Measurements from ENCODE around the gene ZNF782. TPM values are rescaled to one million over a fixed set of nuclear protein-coding genes. Genes with fewer than 3 reads are reported as not detected.
"Not testable (repeated sequence)": the region's sequence is repeated elsewhere in the genome, so short reads cannot be mapped to it uniquely, and the experiment has no call there.

The ZNF782 gene
- polyA plus RNA-seq, 1 donor: 7.2 TPM

DNA sequence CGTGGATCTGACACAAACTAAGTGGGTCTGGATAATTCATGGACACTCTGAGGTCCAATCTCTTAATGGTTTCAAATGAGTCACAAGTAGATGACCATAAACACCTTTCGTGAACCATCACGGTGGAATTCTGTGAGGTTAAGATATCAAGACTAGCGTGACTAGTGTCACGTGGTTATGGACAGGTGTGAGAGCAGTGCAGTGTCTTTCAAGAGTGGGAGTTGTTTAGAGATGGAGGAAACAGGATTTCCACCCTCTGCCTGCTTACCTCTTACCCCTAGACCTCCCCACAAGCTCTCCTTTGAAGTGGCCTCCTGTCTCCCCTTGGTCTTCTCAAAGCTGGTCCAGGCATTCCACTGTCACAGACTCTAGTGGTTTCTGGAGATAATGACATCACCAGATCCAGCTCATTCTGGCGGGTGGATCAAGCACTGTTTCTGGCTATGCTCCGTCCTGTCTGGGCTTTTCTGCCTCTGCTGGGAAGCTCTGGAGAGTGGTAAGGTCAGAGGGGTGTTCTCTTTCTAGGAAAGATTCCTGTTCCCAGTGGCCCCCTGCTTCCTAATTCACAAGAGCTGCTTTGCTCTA is 20.0 kb upstream of the ZNF782 start:
- H3K36me3 ChIP-seq (ENCODE audit: control insufficient read depth, insufficient read depth, low read length): no peaks in the 10 kb centered on the region
- 100% methylated on average over 2 of the region's 7 CpGs for WGBS (ENCODE audit: insufficient coverage, low lambda C conversion rate)
- H3K4me1 ChIP-seq (ENCODE audit: control insufficient read depth, insufficient read depth, low read length): peaks cover 14% of the 10 kb centered on the region
- H3K27me3 ChIP-seq (ENCODE audit: control insufficient read depth, insufficient read depth, low read length): peaks cover 26% of the 10 kb centered on the region
- no peak for DNase-seq
- H3K9me3 ChIP-seq (ENCODE audit: control insufficient read depth, low read depth, low read length): peaks cover 5% of the 10 kb centered on the region
- H3K4me3 ChIP-seq (ENCODE audit: low read length): no peak overlapping the region
- H3K27ac ChIP-seq (ENCODE audit: low read length): no peak overlapping the region

- Histone ChIP-seq H3K27ac (ENCODE audit: low read length) (no peak overlapping the region), H3K4me3 (ENCODE audit: low read length) (no peak overlapping the region), H3K4me1 (ENCODE audit: control insufficient read depth, insufficient read depth, low read length) (peaks cover 19% of the 10 kb centered on the region), H3K36me3 (ENCODE audit: control insufficient read depth, insufficient read depth, low read length) (no peaks in the 10 kb centered on the region), H3K9me3 (ENCODE audit: control insufficient read depth, low read depth, low read length) (no peaks in the 10 kb centered on the region), H3K27me3 (ENCODE audit: control insufficient read depth, insufficient read depth, low read length) (peaks cover under 1% of the 10 kb centered on the region)
- 80% methylated on average over 1 of the region's 1 CpG for WGBS (ENCODE audit: insufficient coverage, low lambda C conversion rate)
- no peak for DNase-seq
Measured at GRCh38 chr9:96871176-96871575, 16.9 kb upstream of the ZNF782 start.

DNA sequence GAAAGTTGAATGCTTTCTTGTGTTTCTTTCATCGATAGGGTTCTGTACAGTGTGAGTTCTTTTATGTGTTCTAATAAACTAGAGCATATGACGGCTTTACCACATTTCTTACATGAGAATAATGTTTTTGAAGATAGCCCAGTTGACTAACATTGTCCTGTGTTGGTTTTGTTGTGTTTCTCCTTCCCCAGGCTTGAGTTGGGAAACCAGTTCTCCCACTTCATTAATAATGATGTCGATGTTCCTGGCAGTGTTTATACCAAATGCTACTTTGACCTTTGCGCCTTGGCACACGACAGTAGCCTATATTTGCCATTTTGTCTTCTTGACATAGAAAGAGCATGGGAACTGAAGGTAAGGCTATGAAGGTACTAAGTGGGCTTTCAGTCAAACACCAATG is 14.4 kb upstream of the ZNF782 start:
- peaks cover 4% of the 10 kb centered on the region for H3K9me3 ChIP-seq (ENCODE audit: control insufficient read depth, low read depth, low read length)
- WGBS (ENCODE audit: insufficient coverage, low lambda C conversion rate): 78% methylated on average over 3 of the region's 5 CpGs
- no peak overlapping the region for H3K27ac ChIP-seq (ENCODE audit: low read length)

GRCh38 chr9:96867079-96867804 is 12.9 kb upstream of the ZNF782 start:
- Histone ChIP-seq H3K36me3 (ENCODE audit: control insufficient read depth, insufficient read depth, low read length) (no peaks in the 10 kb centered on the region), H3K4me1 (ENCODE audit: control insufficient read depth, insufficient read depth, low read length) (peaks cover 12% of the 10 kb centered on the region), H3K4me3 (ENCODE audit: low read length) (no peak overlapping the region), H3K27me3 (ENCODE audit: control insufficient read depth, insufficient read depth, low read length) (no peaks in the 10 kb centered on the region), H3K9me3 (ENCODE audit: control insufficient read depth, low read depth, low read length) (peaks cover 4% of the 10 kb centered on the region), H3K27ac (ENCODE audit: low read length) (peak overlapping the region; percentile 60)
- no CpG with 5 or more reads among the region's 7 CpGs for WGBS (ENCODE audit: insufficient coverage, low lambda C conversion rate)
- peak; percentile 44 to 79 for DNase-seq

More for the DNA sequence above, 14.4 kb upstream of the ZNF782 start:
- peaks cover 12% of the 10 kb centered on the region for H3K4me1 ChIP-seq (ENCODE audit: control insufficient read depth, insufficient read depth, low read length)
- H3K27me3 ChIP-seq (ENCODE audit: control insufficient read depth, insufficient read depth, low read length): no peaks in the 10 kb centered on the region
- no peaks in the 10 kb centered on the region for H3K36me3 ChIP-seq (ENCODE audit: control insufficient read depth, insufficient read depth, low read length)
- peak in 1 of 2 donors; percentile 64 for DNase-seq
- H3K4me3 ChIP-seq (ENCODE audit: low read length): no peak overlapping the region

GRCh38 chr9:96865240-96865639 is 10.9 kb upstream of the ZNF782 start:
- not testable (repeated sequence) for H3K9me3 ChIP-seq (ENCODE audit: control insufficient read depth, low read depth, low read length); DNase-seq
- WGBS (ENCODE audit: insufficient coverage, low lambda C conversion rate): 100% methylated on average over 1 of the region's 2 CpGs

GRCh38 chr9:96859461-96860198 is 5.3 kb upstream of the ZNF782 start:
- WGBS (ENCODE audit: insufficient coverage, low lambda C conversion rate): no CpG with 5 or more reads among the region's 8 CpGs
- no peak for DNase-seq
- no peaks in the 10 kb centered on the region for H3K36me3 ChIP-seq (ENCODE audit: control insufficient read depth, insufficient read depth, low read length)
- H3K4me3 ChIP-seq (ENCODE audit: low read length): no peak overlapping the region
- peaks cover 28% of the 10 kb centered on the region for H3K4me1 ChIP-seq (ENCODE audit: control insufficient read depth, insufficient read depth, low read length)
- no peak overlapping the region for H3K27ac ChIP-seq (ENCODE audit: low read length)
- H3K27me3 ChIP-seq (ENCODE audit: control insufficient read depth, insufficient read depth, low read length): no peaks in the 10 kb centered on the region
- H3K9me3 ChIP-seq (ENCODE audit: control insufficient read depth, low read depth, low read length): peaks cover 1% of the 10 kb centered on the region

More at GRCh38 chr9:96865240-96865639, 10.9 kb upstream of the ZNF782 start:
- not testable (repeated sequence) for H3K36me3 ChIP-seq (ENCODE audit: control insufficient read depth, insufficient read depth, low read length); H3K27me3 ChIP-seq (ENCODE audit: control insufficient read depth, insufficient read depth, low read length); H3K27ac ChIP-seq (ENCODE audit: low read length); H3K4me3 ChIP-seq (ENCODE audit: low read length)
- H3K4me1 ChIP-seq (ENCODE audit: control insufficient read depth, insufficient read depth, low read length): peaks cover 12% of the 10 kb centered on the region

GRCh38 chr9:96858670-96859069 is 4.4 kb upstream of the ZNF782 start:
- Histone ChIP-seq H3K9me3 (ENCODE audit: control insufficient read depth, low read depth, low read length) (no peaks in the 10 kb centered on the region), H3K27me3 (ENCODE audit: control insufficient read depth, insufficient read depth, low read length) (no peaks in the 10 kb centered on the region), H3K27ac (ENCODE audit: low read length) (peak overlapping the region; percentile 21), H3K4me3 (ENCODE audit: low read length) (no peak overlapping the region), H3K36me3 (ENCODE audit: control insufficient read depth, insufficient read depth, low read length) (no peaks in the 10 kb centered on the region), H3K4me1 (ENCODE audit: control insufficient read depth, insufficient read depth, low read length) (peaks cover 28% of the 10 kb centered on the region)
- peak; percentile 38 to 60 for DNase-seq
- 100% methylated on average over 3 of the region's 8 CpGs for WGBS (ENCODE audit: insufficient coverage, low lambda C conversion rate)

DNA sequence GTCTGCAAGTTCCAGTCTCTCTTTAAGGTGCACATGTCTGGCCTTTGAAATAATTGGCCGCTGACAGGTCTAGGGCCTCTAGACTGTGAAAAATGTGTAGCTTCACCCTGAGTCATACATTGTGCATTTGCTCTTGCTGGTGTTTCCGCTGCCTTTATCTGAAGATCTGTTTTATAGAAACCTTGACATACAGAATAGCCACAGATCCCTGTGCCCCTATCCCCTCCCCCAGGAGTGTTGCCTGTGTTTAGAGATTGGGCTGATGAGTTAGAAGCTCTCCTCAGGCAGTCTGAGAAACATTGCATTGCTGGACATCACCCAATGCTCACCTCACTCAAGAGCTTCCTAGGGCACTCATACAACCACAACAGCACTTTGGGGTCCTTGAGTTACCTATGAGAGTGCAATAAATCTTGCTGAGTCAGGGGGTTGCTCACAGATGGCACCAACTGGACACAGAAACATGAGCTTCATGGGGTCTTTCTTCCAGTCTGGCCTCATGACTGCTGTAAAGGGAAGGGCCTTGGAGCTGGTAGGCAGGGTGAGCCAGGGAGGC is 3.8 kb upstream of the ZNF782 start:
- peak in 1 of 2 donors; percentile 54 for DNase-seq
- H3K27ac ChIP-seq (ENCODE audit: low read length): peak overlapping the region; percentile 21
- 50% methylated on average over 1 of the region's 2 CpGs for WGBS (ENCODE audit: insufficient coverage, low lambda C conversion rate)
- no peak overlapping the region for H3K4me3 ChIP-seq (ENCODE audit: low read length)
- H3K4me1 ChIP-seq (ENCODE audit: control insufficient read depth, insufficient read depth, low read length): peaks cover 33% of the 10 kb centered on the region
- H3K36me3 ChIP-seq (ENCODE audit: control insufficient read depth, insufficient read depth, low read length): no peaks in the 10 kb centered on the region
- H3K9me3 ChIP-seq (ENCODE audit: control insufficient read depth, low read depth, low read length): no peaks in the 10 kb centered on the region
- H3K27me3 ChIP-seq (ENCODE audit: control insufficient read depth, insufficient read depth, low read length): no peaks in the 10 kb centered on the region

DNA sequence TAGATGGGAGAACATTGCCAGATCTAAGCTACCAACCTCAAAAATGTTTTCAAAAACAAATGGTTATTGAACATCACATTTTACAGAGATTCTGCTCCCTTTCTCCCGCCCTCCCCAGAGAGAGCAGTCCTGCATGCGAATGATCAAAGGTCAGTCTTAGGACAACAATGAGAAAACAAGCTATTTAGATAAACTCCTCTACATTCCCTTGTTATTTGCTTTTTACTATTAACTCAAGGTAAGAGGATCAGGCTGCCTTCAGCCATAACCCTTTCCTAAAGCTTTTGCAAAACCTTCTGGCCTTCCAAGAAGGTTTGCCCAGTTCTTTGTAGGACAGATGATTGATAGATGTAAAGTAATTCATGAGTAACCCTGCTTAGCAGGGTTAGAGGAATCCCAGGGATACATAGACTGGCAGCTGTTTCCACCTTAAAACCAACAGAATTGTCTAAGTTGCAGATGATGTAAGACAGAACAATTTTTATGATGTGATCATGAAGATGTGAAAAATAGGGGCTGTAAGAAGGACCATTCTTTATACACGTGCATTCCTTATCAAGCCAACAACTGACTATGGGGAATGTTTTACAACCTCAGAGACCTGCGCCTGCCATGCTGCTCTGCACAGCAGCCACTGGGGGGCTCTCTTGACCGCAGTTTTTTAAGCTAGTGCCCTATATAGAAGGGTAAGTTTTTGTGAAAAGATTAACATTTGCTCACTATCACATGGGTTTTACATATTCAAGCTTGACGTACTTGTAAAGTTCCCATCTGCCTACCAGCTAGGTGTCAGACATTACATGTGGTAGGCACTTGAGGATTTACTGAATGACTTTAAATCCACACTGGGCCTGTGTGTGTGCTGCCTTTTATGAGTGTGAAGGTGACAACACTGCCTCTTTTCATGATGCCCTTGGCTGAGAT is 2.3 kb upstream of the ZNF782 start:
- no peaks in the 10 kb centered on the region for H3K9me3 ChIP-seq (ENCODE audit: control insufficient read depth, low read depth, low read length)
- WGBS (ENCODE audit: insufficient coverage, low lambda C conversion rate): no CpG with 5 or more reads among the region's 6 CpGs
- peaks cover 38% of the 10 kb centered on the region for H3K4me1 ChIP-seq (ENCODE audit: control insufficient read depth, insufficient read depth, low read length)
- H3K27ac ChIP-seq (ENCODE audit: low read length): peak overlapping the region; percentile 17
- no peaks in the 10 kb centered on the region for H3K36me3 ChIP-seq (ENCODE audit: control insufficient read depth, insufficient read depth, low read length)
- no peak overlapping the region for H3K4me3 ChIP-seq (ENCODE audit: low read length)
- no peaks in the 10 kb centered on the region for H3K27me3 ChIP-seq (ENCODE audit: control insufficient read depth, insufficient read depth, low read length)
- peak; percentile 63 to 81 for DNase-seq

Data from large intestine (tissue), 3 donors.